OCI-LY1 (cell line): ENCODE measurements around the gene MACROD1.

Experiments
- H2AFZ ChIP-seq: fragments of 200-600 bp; sonication (generic), shearing (Covaris generic); 2 replicates; pipeline ENCODE4 v1.6.0; 2014; ENCODE audit warnings: antibody characterized with exemption, mild to moderate bottlenecking, low read length
- H3F3A ChIP-seq: fragments of 200-600 bp; sonication (generic), shearing (Covaris generic); 2 replicates; pipeline ENCODE4 v1.6.0; 2014; ENCODE audit warnings: mild to moderate bottlenecking, antibody characterized with exemption, low read length, moderate library complexity; ENCODE audit not compliant: insufficient read depth
- H3K27ac ChIP-seq: fragments of 200-600 bp; sonication (generic); 2 replicates; pipeline ENCODE4 v1.5.1; 2014; ENCODE audit warnings: low read length, mixed run types, mild to moderate bottlenecking, low read depth; ENCODE audit not compliant: poor library complexity, severe bottlenecking
- H3K27me3 ChIP-seq: fragments of 200-600 bp; sonication (generic); 2 replicates; pipeline ENCODE4 v1.6.0; 2014; ENCODE audit warnings: antibody characterized with exemption, mild to moderate bottlenecking, low read length, moderate library complexity; ENCODE audit not compliant: insufficient read depth
- H3K36me3 ChIP-seq: fragments of 200-600 bp; sonication (generic); 2 replicates; pipeline ENCODE4 v1.6.1; 2014; ENCODE audit warnings: mild to moderate bottlenecking, antibody characterized with exemption, low read length, moderate library complexity, mixed read lengths; ENCODE audit not compliant: insufficient read depth
- H3K4me1 ChIP-seq: fragments of 200-600 bp; sonication (generic); 2 replicates; pipeline ENCODE4 v1.5.1; 2014; ENCODE audit warnings: mild to moderate bottlenecking, low read length, moderate library complexity; ENCODE audit not compliant: insufficient read depth, severe bottlenecking
- H3K4me2 ChIP-seq: fragments of 200-600 bp; sonication (generic), shearing (Covaris generic); 2 replicates; pipeline ENCODE4 v1.6.1; 2014; ENCODE audit warnings: low read length
- H3K4me3 ChIP-seq: fragments of 200-600 bp; sonication (generic); 2 replicates; pipeline ENCODE4 v1.5.1; 2014; ENCODE audit warnings: low read length, low read depth, mild to moderate bottlenecking, mixed read lengths; ENCODE audit not compliant: poor library complexity, severe bottlenecking
- H3K79me2 ChIP-seq: fragments of 200-600 bp; shearing (Covaris generic); 2 replicates; pipeline ENCODE4 v1.6.1; 2016; ENCODE audit warnings: mixed run types, low read length, mixed read lengths; ENCODE audit not compliant: insufficient read depth
- H3K9ac ChIP-seq: fragments of 200-600 bp; sonication (generic), shearing (Covaris generic); 2 replicates; pipeline ENCODE4 v1.6.1; 2014; ENCODE audit warnings: mild to moderate bottlenecking, low read length, mixed read lengths
- H3K9me2 ChIP-seq: fragments of 200-600 bp; sonication (generic), shearing (Covaris generic); 2 replicates; pipeline ENCODE4 v1.6.1; 2014; ENCODE audit warnings: low read depth, mild to moderate bottlenecking, low read length, mixed read lengths
- H3K9me3 ChIP-seq: fragments of 200-600 bp; shearing (Covaris generic); 2 replicates; pipeline ENCODE4 v1.6.1; 2014; ENCODE audit warnings: low read length, mixed read lengths
- H4K20me1 ChIP-seq: fragments of 200-600 bp; sonication (generic), shearing (Covaris generic); 2 replicates; pipeline ENCODE4 v1.6.0; 2016; ENCODE audit warnings: mild to moderate bottlenecking, low read length; ENCODE audit not compliant: insufficient read depth
- CTCF ChIP-seq: fragments of 200-600 bp; sonication (generic), shearing (Covaris generic); IDR thresholded peaks from 2 replicates; pipeline ENCODE4 v1.5.1; 2017; ENCODE audit warnings: mild to moderate bottlenecking, antibody characterized with exemption, low read length, moderate library complexity, mixed read lengths
- EZH2 ChIP-seq: fragments of 200-600 bp; sonication (generic), shearing (Covaris generic); IDR thresholded peaks from 2 replicates; pipeline ENCODE4 v1.8.0; 2017; ENCODE audit warnings: borderline replicate concordance, mixed run types, mild to moderate bottlenecking, antibody characterized with exemption, low read length, moderate library complexity, mixed read lengths

Gene MACROD1

DNA sequence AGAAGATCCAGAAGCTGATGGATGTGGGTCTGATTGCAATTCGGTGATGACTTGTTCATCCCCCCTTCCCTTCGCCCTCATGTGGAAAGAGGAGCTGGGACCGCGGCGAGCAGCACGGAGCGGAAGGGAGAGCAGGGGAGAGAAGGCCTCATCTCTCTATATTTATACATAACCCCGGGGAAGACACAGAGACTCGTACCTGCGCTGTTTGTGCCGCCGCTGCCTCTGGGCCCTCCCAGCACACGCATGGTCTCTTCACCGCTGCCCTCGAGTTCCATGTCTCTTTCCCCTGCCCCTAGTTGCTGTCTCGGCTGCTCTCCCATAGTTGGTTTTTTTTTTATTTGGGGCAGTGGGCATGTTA is 38.1 kb upstream of the MACROD1 start:
- Histone ChIP-seq H3K36me3 (peaks cover 76% of the 10 kb centered on the region), H4K20me1 (no peaks in the 10 kb centered on the region), H3K27me3 (no peaks in the 10 kb centered on the region), H3K9me3 (no peaks in the 10 kb centered on the region), H3K27ac (no peak overlapping the region), H3K9me2 (no peaks in the 10 kb centered on the region), H3K4me2 (no peak overlapping the region), H3F3A (no peaks in the 10 kb centered on the region), H3K4me3 (no peak overlapping the region), H3K4me1 (peaks cover 39% of the 10 kb centered on the region), H3K9ac (no peak overlapping the region), H2AFZ (no peak overlapping the region), H3K79me2 (no peaks in the 10 kb centered on the region)
- TF ChIP-seq EZH2: no peak
- TF ChIP-seq CTCF: no peak

- Histone ChIP-seq H3K4me2 (no peak overlapping the region), H4K20me1 (no peaks in the 10 kb centered on the region), H3K9ac (no peak overlapping the region), H3K9me2 (no peaks in the 10 kb centered on the region), H2AFZ (no peak overlapping the region), H3F3A (no peaks in the 10 kb centered on the region), H3K79me2 (no peaks in the 10 kb centered on the region), H3K4me3 (no peak overlapping the region), H3K27ac (no peak overlapping the region), H3K4me1 (peaks cover 34% of the 10 kb centered on the region), H3K9me3 (no peaks in the 10 kb centered on the region), H3K27me3 (no peaks in the 10 kb centered on the region), H3K36me3 (peaks cover 76% of the 10 kb centered on the region)
- TF ChIP-seq EZH2 (no peak), CTCF (no peak)
Observed at GRCh38 chr11:64203421-64204079, 37.6 kb upstream of the MACROD1 start.

- Histone ChIP-seq H4K20me1 (no peaks in the 10 kb centered on the region), H3K36me3 (peaks cover 78% of the 10 kb centered on the region), H3K4me1 (peaks cover 28% of the 10 kb centered on the region)
Observed at GRCh38 chr11:64202992-64203391, 37.1 kb upstream of the MACROD1 start.

More at GRCh38 chr11:64202992-64203391, 37.1 kb upstream of the MACROD1 start:
- H3K4me3 ChIP-seq: no peak overlapping the region
- no peaks in the 10 kb centered on the region for H3K9me2 ChIP-seq
- H3K27me3 ChIP-seq: no peaks in the 10 kb centered on the region
- H3K4me2 ChIP-seq: no peak overlapping the region
- H3K9me3 ChIP-seq: no peaks in the 10 kb centered on the region
- H3K27ac ChIP-seq: no peak overlapping the region
- no peak overlapping the region for H2AFZ ChIP-seq
- no peak for TF ChIP-seq CTCF
- no peak for TF ChIP-seq EZH2
- no peaks in the 10 kb centered on the region for H3K79me2 ChIP-seq
- H3K9ac ChIP-seq: no peak overlapping the region
- H3F3A ChIP-seq: no peaks in the 10 kb centered on the region
